DMS153 treated with DMSO at 0.1 percent for 48 hours (cell line): Measurements from ENCODE around the gene SMURF1.

ENCODE experiments used
- DNase-seq: peaks from one replicate; lab custom pipeline; 2025; ENCODE audit not compliant: unreplicated experiment; lab: John Stamatoyannopoulos, UW

SMURF1 gene

DNA sequence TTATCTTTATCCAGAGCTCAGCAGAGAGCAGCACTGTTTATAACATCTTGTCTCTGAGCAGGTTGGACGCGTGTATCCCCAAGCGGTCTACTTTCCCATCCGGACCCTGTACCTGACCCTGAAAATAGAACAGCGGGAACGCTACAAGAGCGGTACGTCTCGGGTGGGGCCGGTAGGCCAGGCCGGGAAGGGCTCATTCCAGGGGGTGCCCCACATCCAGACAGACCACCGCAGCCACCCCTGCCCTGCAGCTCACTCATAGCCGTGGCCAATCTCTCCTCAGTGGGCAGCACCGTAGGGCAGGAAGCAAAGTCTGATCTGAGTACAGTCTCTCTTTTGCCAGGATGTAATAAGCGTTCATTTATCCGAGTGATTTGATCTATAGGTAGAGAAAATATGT lies 151.8 kb downstream of the SMURF1 start:
- no peak for DNase-seq

DNA sequence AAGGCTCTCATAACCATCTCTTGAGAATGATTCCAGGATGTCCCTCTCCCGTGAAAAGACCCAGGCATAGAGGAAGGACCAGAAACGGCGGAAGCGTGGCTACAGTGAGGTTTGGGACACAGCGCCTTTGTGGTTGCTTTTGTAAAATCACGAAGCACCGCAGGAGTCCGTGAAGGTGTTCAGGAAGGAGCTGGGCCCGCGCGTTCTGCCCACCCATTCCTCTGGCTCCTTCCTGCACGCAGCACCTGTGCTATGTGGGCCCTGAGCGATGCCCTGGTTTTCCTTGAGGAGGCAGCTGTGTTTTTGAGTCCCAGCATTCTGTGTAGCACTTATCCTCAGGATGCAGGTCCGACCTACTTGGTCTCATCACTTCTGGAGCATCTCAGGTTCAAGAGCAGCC lies 152.8 kb downstream of the SMURF1 start:
- no peak for DNase-seq

DNA sequence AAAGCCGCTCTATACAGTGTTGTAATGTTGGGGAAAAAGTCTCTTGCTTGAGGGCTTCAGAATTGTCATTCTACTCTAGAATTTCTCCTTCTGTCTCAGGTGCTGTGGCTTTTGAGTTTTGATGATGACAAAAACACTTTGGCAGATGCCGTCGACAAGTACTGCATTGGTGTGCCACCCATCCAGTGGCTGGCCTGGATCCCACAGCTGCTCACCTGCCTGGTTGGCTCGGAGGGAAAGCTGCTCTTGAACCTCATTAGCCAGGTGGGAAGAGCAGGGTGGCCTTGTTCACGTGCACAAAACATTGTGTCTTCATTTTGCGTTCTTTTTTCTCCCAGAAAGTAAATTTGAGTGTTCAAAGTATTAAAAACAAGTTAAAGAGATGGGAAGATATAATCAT lies 153.6 kb downstream of the SMURF1 start:
- no peak for DNase-seq

DNA sequence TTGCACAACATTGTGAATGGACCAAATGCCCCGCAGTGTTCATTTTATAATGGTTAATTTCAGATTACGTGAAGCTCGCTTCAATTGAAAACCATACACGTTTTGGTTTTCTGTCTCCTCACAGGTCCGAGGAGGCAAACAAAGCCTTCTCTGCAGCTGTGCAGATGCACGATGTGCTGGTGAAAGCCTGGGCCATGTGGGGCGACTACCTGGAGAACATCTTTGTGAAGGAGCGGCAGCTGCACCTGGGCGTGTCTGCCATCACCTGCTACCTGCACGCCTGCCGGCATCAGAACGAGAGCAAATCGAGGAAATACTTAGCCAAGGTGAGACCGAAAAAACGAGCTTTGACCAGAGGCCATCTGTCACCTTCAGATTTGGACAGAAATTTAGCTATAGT lies 155.3 kb downstream of the SMURF1 start:
- DNase-seq: no peak

DNA sequence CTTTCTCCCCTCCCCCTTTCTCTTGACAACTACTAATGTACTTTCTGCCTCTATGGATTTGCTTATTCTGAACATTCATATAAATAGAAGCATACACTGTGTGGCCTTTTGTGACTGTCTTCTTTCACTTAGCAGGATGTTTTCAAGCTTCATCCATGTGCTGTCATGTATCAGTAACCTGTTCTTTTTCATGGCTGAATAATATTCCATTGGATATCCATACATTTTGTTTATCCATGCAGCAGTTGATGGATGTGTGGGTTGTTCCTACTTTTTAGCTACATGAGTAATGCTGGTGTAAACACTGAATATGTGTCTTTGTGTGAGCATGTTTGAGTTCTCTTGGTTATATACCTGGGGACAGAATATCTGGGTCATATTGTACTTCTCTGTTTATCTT lies 158.0 kb downstream of the SMURF1 start:
- no peak for DNase-seq

DNA sequence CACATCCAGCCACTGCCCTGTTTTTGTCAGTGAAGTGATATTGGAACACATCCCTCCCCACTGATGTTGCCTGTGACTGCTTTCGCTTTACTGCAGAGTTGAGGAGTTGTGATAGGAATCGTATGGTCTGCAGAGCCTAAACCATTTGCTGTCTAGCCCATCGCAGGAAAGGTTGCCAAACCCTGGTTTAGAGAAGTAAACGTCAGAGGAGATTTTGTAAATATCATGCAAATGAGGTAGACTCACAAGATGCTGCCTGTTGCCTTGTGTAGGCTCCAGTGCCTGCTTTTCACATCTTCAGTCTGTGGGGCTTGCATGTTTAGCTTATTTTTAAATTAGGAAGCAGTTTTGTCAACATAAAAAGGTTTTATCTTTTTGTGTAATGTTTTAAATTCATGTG lies 158.5 kb downstream of the SMURF1 start:
- no peak for DNase-seq

DNA sequence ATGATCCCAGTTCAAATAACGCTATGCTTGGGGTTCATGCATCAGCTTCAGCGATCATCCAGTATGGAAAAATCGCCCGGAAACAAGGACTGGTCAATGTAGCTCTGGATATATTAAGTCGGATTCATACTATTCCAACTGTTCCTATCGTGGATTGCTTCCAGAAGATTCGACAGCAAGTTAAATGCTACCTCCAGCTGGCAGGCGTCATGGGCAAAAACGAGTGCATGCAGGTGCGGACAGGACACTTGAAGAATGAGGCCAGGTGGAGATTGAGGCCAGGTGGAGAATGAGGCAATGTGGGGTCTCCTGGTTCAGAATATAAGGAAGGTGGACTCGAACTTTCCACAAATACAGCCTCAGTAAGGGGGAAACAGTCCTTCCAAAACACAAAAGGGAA lies 159.8 kb downstream of the SMURF1 start:
- no peak for DNase-seq

DNA sequence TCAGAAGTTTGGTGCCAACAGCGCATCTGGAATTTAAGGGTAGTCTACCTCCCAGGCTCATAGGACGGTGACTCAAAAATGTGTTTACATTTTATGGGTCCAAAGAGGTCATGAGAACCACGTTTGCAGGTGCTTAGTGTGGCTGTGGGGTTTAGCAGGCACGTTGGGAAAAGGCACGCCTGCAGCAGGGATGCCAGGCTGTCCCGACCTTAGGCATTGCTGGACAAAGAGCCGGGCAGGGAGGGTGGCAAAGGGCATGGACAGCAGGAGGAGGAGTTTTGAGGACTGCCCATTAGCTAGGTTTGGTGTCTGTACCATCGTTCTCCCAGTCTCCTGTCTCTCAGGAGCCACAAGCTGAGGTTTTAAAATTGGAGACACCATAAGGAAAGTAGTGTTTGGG lies 161.2 kb downstream of the SMURF1 start:
- no peak for DNase-seq

DNA sequence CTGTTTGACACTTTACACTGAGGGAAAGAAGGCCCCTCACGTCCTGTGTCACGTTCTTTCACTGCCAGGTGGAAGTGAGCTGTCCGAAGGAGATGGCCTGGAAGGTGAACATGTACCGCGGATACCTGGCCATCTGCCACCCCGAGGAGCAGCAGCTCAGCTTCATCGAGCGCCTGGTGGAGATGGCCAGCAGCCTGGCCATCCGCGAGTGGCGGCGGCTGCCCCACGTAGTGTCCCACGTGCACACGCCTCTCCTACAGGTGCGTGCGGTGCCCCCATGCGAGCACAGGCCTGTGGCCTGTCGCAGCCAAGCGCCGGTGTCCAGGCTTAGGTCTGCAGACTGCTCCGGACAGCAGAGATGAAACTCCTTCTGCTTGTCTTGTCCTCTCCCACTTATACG lies 162.2 kb downstream of the SMURF1 start:
- no peak for DNase-seq

DNA sequence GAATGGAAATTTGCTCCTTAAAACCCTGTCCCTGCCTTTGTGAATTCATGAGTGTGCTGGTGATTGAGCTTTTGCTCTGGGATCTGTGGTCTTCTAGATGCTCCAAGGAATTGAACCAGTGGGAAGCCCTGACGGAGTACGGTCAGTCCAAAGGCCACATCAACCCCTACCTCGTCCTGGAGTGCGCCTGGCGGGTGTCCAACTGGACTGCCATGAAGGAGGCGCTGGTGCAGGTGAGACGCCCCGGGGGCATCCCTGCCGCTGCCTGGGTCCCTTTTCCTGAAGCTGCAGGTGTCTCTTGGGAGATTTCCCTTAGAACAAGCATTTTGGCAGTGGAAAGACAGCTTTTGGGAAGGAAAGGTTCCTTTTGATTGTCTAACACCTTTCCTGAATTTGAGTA lies 165.2 kb downstream of the SMURF1 start:
- no peak for DNase-seq
